Type B pancreatic cell (in vitro differentiated cells): ENCODE results near the gene SULT1B1. TPM values are rescaled to one million over a fixed set of nuclear protein-coding genes. Genes with fewer than 3 reads are reported as not detected.

Source experiments
- DNase-seq: peaks from one replicate; pipeline ENCODE4 v3.0.0; 2021; ENCODE audit warnings: mixed read lengths; ENCODE audit not compliant: unreplicated experiment; ENCODE audit errors: extremely low spot score
- H3K27ac Mint-ChIP-seq: 2 replicates; pipeline ENCODE4 v1.8.0; 2021; ENCODE audit warnings: mild to moderate bottlenecking, mixed read lengths
- H3K27me3 Mint-ChIP-seq: 2 replicates; pipeline ENCODE4 v1.8.0; 2021; ENCODE audit warnings: mixed read lengths
- H3K36me3 Mint-ChIP-seq: 2 replicates; pipeline ENCODE4 v1.8.0; 2021; ENCODE audit warnings: mixed read lengths
- H3K4me1 Mint-ChIP-seq: one replicate; pipeline ENCODE4 v1.8.0; 2021; ENCODE audit warnings: mixed read lengths; ENCODE audit not compliant: unreplicated experiment
- H3K4me3 Mint-ChIP-seq: 2 replicates; pipeline ENCODE4 v1.8.0; 2021; ENCODE audit warnings: mild to moderate bottlenecking, mixed read lengths
- H3K9me3 Mint-ChIP-seq: 2 replicates; pipeline ENCODE4 v1.8.0; 2021; ENCODE audit warnings: mixed read lengths
- CTCF ChIP-seq: fragments of 200-600 bp; sonication (generic); conservative IDR thresholded peaks from 2 replicates; pipeline ENCODE4 v1.5.0; 2021; ENCODE audit warnings: antibody characterized with exemption, mild to moderate bottlenecking
- total RNA-seq: library from RNA; stranded (reverse); gene quantifications from 2 replicates; pipeline ENCODE4 v1.2.1, GENCODE V29; 2021; ENCODE audit warnings: low replicate concordance

Gene SULT1B1
- total RNA-seq, 1 donor from 2014 or later = 2.5 TPM

- Mint-ChIP-seq H3K4me1 (peaks cover 16% of the 10 kb centered on the region), H3K9me3 (peaks cover 3% of the 10 kb centered on the region), H3K27me3 (no peaks in the 10 kb centered on the region), H3K36me3 (no peaks in the 10 kb centered on the region), H3K4me3 (peak overlapping the region; percentile 64), H3K27ac (peak overlapping the region; percentile 93)
- TF ChIP-seq CTCF = no peak
- no peak for DNase-seq
These were observed 1.2 kb downstream of the SULT1B1 start for GRCh38 chr4:69759189-69759604.

DNA sequence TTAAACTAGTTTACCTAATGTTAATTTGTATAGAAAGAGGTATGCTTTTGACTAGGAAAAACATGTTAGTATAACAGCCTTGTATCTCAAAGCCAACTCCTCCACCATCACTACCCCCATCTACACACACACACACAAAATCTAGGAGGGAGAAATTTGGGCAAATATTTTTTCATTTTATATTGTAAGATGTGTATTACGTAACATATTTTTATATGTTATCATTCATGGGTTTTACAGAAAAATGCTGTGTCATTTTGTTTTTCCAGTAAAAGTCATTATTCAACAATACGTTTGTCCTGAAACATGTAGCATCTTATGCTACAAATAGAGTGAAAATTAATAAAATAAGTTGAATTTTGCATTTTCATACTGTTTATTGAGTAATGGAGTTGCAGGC, 3.0 kb downstream of the SULT1B1 start:
- Mint-ChIP-seq H3K9me3 (no peaks in the 10 kb centered on the region), H3K36me3 (no peaks in the 10 kb centered on the region), H3K4me1 (peaks cover 16% of the 10 kb centered on the region), H3K27me3 (no peaks in the 10 kb centered on the region), H3K4me3 (no peak overlapping the region), H3K27ac (no peak overlapping the region)
- TF ChIP-seq CTCF = no peak
- no peak for DNase-seq

DNA sequence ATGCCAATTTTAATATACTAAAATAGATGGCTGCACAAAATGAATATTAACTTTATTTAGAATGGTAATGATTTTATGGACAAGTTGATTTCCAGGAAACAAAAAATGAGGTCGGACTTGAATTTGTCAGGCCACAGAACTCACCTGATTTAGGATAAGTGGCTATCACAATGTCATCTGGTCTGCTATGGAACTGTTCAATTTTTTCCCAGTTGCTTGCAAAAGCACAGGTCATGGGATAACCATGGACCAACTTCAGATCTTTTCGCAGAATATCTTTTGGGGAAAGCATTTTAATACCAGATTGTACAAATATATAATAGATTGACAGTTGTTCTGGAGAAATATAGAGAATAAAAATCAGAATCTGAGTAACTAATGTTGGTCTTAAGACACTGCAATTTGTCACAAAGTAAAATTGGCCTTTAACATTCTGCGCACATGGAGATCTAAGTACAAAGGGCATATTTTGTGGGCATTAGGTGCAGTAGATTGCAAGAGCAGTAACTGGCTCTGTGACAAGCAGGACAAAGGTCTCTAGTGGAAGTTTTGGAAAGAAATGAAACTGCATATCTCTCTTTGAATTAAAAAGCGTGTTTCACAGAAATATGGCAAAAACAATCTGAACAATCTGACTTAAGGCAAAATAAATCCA, 5.4 kb downstream of the SULT1B1 start:
- Mint-ChIP-seq H3K4me1 (peaks cover 11% of the 10 kb centered on the region), H3K27ac (peak overlapping the region; percentile 21), H3K27me3 (no peaks in the 10 kb centered on the region), H3K36me3 (no peaks in the 10 kb centered on the region), H3K9me3 (peaks cover 4% of the 10 kb centered on the region), H3K4me3 (no peak overlapping the region)
- no peak for DNase-seq
- TF ChIP-seq CTCF = no peak

DNA sequence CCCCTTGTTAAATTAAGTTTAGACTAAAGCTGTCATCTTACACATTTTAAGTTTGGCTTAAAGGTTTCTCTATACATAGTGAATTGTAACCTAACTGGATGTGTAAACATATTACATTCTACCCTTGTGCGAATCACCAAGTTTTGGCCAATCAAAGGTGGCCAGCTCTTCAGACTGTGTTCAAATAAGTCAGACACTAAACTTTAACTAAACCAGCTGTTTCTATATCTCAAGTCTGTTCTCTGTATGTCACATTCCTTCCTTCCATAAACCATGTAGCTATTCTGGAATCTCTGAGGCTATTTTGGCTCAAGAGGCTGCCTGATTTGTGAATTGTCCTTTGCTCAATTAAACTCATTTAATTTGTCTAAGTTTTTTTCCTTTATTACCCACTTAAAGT, 6.7 kb downstream of the SULT1B1 start:
- DNase-seq = no peak
- Mint-ChIP-seq H3K27me3 (no peaks in the 10 kb centered on the region), H3K4me1 (peaks cover 5% of the 10 kb centered on the region), H3K9me3 (peaks cover 4% of the 10 kb centered on the region), H3K4me3 (no peak overlapping the region), H3K36me3 (no peaks in the 10 kb centered on the region), H3K27ac (no peak overlapping the region)
- no peak for TF ChIP-seq CTCF

- peaks cover 4% of the 10 kb centered on the region for H3K9me3 Mint-ChIP-seq
These were observed 10.1 kb downstream of the SULT1B1 start for GRCh38 chr4:69750346-69750745.

More at GRCh38 chr4:69750346-69750745, 10.1 kb downstream of the SULT1B1 start:
- Mint-ChIP-seq H3K4me3 (no peak overlapping the region), H3K27ac (peak overlapping the region; percentile 46), H3K27me3 (no peaks in the 10 kb centered on the region), H3K36me3 (no peaks in the 10 kb centered on the region), H3K4me1 (peaks cover 4% of the 10 kb centered on the region)
- DNase-seq = no peak
- TF ChIP-seq CTCF = no peak
